Stimulated activated CD4-positive, alpha-beta T cell treated with anti-CD3 and anti-CD28 coated beads, Interleukin-4, amount 100 ng/mL, for 4 hours (primary cell): ENCODE results near the gene CDK18.

Source experiments
- DNase-seq, 2 experiments: peaks; one replicate each; pipeline ENCODE4 v3.0.0-alpha.2; 2020

The CDK18 gene

DNA sequence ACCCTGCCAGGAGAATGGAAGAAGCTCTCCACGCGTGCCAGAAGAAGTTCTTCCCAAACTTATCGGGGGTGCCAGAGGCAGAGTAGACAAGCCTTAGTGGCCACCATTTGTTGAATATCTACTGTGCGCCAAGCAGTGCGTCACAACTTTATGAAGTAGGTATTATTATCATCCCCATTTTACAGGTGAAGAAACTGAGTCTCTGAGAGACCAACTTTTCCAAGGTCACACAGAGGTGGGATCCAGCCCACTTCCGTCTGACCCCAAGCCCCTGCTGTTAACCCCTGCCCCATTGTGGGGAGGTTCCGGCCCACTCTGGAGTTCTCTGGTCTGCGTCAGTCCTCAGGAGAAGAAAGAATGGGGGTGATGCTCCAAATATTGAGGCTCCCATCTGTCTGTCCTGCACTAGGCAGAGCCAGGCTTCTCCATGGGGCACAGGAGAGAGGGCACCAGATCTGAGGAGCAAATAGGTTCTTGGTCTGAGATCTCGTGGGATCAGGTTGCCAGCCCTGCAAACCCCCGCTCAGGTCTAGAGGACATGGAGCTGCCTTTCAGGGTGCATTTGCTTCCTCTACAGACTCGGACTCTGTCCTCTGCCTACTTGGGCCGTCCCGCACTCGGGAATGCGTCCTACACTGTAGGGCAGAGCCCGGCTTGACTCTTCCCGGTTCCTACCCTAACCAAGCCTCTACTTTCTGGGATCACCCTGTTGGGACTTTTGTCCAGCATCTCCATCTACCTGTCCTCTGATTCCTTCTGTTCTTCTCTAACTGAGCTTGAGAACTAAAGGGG lies 2.1 kb downstream of the CDK18 start:
- DNase-seq: no peak

- DNase-seq: no peak
These were observed 3.8 kb downstream of the CDK18 start for GRCh38 chr1:205508227-205508714.

- DNase-seq: no peak
These were observed 6.0 kb downstream of the CDK18 start for GRCh38 chr1:205510308-205510950.

DNA sequence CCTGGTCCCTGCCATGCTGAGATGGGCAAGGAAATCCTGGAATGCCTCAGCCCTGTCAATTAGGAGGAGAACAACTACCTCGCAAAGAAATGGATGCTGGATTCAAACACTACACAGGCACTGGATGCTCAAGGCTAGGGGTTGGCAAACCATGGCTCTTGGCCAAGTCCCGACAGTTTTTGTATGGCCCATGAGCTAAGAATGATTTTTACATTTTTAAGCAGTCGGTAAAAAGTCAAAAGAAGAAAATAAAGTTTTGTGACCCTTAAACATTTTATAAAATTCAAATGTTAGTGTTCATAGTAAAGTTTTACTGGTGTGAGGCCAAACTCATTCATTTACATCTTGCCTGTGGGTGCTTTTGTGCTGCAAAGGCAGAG lies 6.5 kb downstream of the CDK18 start:
- no peak for DNase-seq

- DNase-seq: no peak
These were observed 7.9 kb downstream of the CDK18 start for GRCh38 chr1:205512059-205513045.

GRCh38 chr1:205513774-205514173 lies 9.3 kb downstream of the CDK18 start:
- DNase-seq: no peak

DNA sequence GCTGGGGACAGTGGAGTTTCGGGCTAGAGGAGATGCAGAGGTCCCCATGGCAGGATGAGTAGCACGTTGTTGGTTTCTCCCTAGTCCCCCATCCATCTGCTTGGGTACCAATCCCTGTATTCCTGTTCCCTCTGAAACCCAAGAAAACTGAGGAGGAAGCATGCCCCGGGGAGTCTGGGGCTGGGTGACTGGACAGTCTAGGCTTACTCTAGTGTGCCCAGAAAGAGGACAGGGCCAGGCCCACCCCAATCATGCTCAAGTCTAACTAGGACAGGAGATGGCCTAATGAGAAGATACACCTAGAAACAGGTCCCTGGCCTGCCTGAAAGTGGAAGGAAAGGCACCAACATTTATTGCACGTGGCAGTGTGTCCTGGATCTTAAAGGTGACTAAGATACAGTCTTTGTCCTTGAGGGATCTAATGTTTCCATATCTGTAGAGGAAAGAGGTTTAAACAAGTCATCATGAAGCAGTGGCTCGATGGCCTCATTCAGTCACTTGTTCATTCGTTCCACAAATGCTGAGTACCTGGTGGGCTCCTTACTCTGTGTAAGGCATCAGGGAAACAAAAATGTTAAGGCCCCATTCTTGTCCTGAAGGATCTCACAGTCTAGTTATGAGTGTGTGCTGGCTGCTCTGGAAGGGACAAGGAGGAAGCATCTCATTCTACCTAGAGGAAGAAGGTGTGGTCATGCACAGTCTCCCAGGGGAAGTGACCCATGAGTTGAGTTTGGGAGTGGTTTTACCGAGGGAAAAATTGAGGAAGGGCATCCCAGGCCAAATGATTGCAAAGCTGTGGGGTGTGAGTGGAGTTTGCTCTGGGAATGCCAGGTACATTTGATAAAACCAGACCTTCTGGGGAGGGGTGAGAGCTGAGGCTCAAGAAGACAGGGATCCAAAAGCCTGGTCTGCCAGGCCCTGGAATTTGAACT lies 10.0 kb downstream of the CDK18 start:
- DNase-seq: no peak

- no peak for DNase-seq
These were observed 11.3 kb downstream of the CDK18 start for GRCh38 chr1:205515781-205516253.

DNA sequence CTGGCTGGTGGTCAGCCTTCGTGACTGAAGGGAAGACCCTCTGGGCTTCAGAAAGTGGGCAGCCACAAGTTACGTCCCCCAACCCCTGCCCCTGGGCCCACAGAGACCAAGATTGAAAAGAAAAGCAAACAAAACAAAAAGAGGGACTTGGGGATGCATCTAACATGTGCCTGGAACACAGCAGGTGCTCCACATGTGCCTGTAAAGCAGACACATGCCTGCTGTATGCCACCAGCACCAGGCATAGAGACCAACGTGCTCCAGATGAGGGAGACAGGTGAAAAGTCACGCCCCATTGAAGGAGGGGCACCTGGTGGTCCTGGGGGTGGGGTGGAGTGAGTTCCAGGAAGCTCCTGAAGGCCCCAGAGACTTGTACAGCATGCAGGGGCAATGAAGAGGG lies 11.9 kb downstream of the CDK18 start:
- DNase-seq: no peak

- DNase-seq: no peak
These were observed 12.8 kb downstream of the CDK18 start for GRCh38 chr1:205517288-205517687.

GRCh38 chr1:205517763-205518162 lies 13.3 kb downstream of the CDK18 start:
- no peak for DNase-seq

DNA sequence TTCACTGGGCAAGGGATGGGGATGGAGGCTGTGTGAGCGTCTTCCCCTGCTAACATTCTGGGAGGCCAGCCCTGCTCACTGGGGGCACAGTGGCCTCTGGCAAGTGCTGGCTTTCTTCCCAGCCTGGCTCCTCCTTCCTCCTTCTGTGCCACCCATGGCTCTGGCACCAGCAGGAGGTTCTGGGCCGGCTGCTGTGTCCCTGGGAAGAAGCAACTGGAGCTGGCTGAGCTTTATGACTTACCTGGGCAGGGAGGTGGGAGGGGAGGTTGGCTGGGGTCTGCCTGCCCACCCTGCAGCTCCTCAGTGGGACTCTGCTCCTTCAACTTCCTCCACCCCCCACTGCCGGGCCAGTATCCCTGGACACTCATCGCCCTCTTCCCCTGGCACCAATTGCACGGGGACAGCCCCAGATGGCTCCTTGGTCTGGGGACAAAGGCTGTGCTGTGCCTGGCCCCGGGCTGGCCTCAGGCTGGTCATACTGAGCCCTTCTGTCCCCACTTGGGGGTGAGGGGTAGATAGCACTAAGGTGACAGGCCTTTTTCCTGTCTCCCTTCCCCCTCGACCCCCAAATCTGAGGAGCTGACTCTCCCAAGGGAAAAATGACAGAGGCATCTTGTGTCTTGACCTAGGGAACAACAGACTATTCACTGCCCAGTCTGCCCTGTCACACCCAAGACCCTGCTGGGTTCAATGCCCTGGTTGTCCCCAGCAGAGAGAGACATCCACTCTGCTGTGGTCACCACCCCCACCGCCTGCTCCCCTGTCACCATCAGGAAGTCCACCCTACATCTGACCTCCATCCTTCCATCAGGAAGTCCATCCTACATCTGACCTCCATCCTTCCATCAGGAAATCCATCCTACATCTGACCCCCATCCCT lies 14.4 kb downstream of the CDK18 start:
- no peak for DNase-seq

DNA sequence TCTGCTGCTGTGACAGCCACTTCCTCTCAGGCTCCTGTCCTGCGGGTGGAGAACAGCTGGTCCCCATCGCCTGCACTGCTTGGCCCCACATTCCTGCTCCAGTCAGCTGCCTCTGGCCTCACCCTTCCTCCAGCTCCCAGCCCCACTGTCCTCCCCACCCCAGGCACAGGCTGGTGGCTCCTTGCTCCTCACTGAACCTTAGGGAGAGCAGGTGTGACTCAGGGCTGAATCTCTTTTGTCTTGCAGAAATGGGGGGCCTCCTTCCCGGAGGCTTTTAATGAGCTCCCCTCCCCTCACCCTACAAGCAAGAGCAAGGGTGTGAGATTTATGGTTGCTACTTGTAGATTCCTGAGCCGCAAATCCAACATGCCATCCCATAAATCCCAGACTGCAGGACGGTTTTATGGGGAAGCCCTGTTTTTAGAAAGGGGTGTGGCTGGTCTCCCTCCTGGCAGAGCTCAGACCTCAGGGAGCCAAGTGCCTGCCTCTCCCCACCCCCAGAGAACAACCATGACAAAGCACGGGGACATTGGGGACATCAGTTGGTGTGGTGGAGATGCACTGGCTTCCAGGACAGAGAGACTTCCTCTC lies 15.2 kb downstream of the CDK18 start:
- no peak for DNase-seq

DNA sequence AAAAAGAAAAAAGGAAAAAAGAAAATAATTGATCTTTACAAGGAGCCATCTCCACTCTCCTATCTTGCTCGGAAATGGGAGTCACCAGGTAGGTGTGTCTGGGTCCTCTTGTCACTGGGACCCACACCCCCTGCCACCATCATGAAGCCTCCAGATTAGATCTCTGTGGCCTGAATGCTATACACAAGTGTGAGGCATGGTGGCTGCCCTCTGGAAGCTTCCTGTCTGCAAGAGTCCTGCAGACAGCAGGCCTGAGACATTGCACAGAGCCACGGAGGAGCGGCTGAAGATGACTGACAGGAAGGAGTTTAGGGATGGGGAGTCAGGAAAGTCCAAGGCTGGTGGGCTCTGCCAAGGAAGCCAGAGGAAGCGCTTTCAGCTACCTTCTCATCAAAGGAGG lies 16.2 kb downstream of the CDK18 start:
- DNase-seq: no peak

DNA sequence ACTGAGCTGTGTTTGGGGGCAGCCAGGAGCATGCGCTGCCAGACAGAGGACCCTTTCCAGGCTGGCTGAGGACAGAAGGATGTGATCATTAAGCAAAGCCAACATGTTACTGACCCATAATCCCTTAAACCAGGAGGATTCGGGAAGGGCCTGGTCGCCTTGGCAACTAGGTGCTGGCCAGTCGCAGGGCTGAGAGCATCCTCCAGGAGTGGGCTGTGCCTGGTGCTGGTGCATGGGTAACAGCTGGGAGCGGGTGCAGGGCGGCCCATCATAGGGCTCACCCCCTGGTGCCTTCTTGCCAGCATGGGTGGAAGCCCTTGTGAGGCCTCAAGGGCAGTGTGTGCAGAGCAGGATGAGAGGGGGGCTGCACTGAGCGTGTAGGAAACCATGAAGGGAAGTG lies 17.2 kb downstream of the CDK18 start:
- DNase-seq: no peak

DNA sequence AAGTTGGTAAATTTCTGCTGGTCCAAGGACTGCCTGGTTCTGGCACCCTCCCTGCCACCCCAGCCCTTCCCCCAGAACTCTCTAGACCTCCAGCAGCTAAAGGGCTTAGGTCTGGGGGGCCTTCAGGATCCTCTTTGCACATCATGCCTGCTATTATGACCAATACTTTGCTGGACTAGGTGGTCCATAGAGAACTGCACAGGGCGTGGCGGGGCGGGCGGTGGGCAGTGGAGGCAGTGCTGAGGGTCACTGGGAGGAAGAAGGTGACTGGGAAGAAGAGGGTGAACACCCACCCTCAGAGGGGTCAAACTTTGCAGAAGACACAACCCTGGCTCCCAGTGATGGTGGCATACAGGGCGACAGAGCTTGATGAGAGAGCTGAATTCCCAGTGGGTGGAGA lies 18.2 kb downstream of the CDK18 start:
- DNase-seq: no peak

GRCh38 chr1:205523261-205523890 lies 18.9 kb downstream of the CDK18 start:
- no peak for DNase-seq

DNA sequence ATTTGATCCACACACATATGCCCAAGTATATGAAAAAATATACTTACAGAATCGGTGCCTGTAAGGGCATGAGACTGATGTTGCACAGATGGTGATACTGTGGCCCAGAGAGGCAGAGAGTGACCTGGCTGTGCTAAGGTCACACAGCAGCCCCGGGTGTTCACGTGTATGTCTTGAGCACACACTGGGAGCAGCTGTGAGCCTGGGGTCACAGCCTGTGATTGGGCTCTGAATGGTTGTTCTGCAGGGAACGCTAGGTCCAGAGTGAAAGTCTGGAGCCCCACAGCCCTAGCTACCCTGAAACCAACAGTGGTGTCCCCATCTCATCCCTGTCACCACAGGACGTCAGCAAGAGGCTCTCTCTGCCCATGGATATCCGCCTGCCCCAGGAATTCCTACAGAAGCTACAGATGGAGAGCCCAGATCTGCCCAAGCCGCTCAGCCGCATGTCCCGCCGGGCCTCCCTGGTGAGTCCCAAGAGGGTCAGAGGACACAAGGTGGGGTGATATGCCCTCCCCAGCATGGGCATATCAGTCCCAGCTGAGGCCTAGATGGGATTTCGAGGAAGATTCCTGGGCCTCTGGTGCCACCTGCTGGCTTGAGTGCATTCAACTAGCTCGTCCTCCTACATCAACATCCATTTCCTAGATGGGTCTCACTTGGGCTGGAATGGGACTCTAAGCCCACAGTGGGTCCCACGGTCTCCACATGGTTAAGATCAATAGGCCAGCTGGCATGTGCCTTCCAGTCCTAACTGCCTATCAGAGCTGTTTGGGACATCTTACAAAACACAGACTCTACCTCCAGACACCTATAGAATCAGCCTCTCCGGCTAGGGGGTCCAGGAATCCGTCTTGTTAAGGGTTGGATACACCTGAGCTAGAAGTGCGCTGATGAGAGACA lies 19.7 kb downstream of the CDK18 start:
- DNase-seq: peak; percentile 54 to 72

- DNase-seq: no peak
These were observed 20.3 kb downstream of the CDK18 start for GRCh38 chr1:205524794-205525101.
